ENCODE measurements around the gene MYH16. TPM values are rescaled to one million over a fixed set of nuclear protein-coding genes. Genes with fewer than 3 reads are reported as not detected.
"Not testable (repeated sequence)": the region's sequence is repeated elsewhere in the genome, so short reads cannot be mapped to it uniquely, and the experiment has no call there.

MYH16 gene
- total RNA-seq, 1 experiment from 2014 or later: 2.8 TPM

- Histone ChIP-seq H3K4me2 (ENCODE audit: low read length) (no peak overlapping the region), H3K9ac (ENCODE audit: low read length) (no peak overlapping the region), H3F3A (ENCODE audit: low read length, unreplicated experiment) (no peaks in the 10 kb centered on the region), H3K79me2 (ENCODE audit: low read length) (no peaks in the 10 kb centered on the region), H3K9me3 (ENCODE audit: low read length) (no peaks in the 10 kb centered on the region), H3K9me2 (replicated peaks; ENCODE audit: low read length) (no peaks in the 10 kb centered on the region), H3K27ac (ENCODE audit: low read length) (no peak overlapping the region), H3K4me1 (ENCODE audit: insufficient read depth, low read length) (peaks cover 53% of the 10 kb centered on the region), H3K4me3 (ENCODE audit: low read length) (no peak overlapping the region), H3K36me3 (ENCODE audit: low read depth, low read length) (no peaks in the 10 kb centered on the region), H2AFZ (ENCODE audit: low read length) (no peak overlapping the region), H3K27me3 (ENCODE audit: low read length) (no peaks in the 10 kb centered on the region), H4K20me1 (ENCODE audit: low read length) (no peaks in the 10 kb centered on the region)
- TF ChIP-seq EZH2phosphoT487 (IDR thresholded peaks at IDR 0.05; ENCODE audit: borderline replicate concordance, low read length) (no peak), CTCF (conservative IDR thresholded peaks at IDR 0.05; ENCODE audit: low read depth, low read length) (no peak; the same call in 1 of the 2 replicates), EZH2 (IDR thresholded peaks at IDR 0.05; ENCODE audit: low read length, unreplicated experiment) (no peak)
- BruUV-seq (replicated peaks): no TSS peak
- no peak for ATAC-seq
- ChIA-PET CTCF (no interaction called here), POLR2A (ENCODE audit: unreplicated experiment) (no interaction called here)
- DNase-seq: no peak
- intact Hi-C loops (cut with micrococcal nuclease): loop anchor here (5.0 kb wide), 1 partner anchor 48 kb away; no protein-coding TSS in a partner anchor
Observed at GRCh38 chr7:99270702-99271101, 1.9 kb upstream of the MYH16 start.

GRCh38 chr7:99273561-99273960 is 922 bp downstream of the MYH16 start:
- H3K36me3 ChIP-seq (ENCODE audit: low read depth, low read length); DNase-seq; H3F3A ChIP-seq (ENCODE audit: low read length, unreplicated experiment); H3K9me3 ChIP-seq (ENCODE audit: low read length); H3K79me2 ChIP-seq (ENCODE audit: low read length); ATAC-seq; H4K20me1 ChIP-seq (ENCODE audit: low read length); BruUV-seq (replicated peaks); H2AFZ ChIP-seq (ENCODE audit: low read length); H3K4me3 ChIP-seq (ENCODE audit: low read length); H3K27me3 ChIP-seq (ENCODE audit: low read length); H3K9me2 ChIP-seq (replicated peaks; ENCODE audit: low read length): not testable (repeated sequence)
- ChIA-PET CTCF (interaction anchor here (1.0 to 1.4 kb wide), 3 partner anchors 36 to 111 kb away, joined by 4 to 5 read pairs (median 5); no protein-coding TSS in a partner anchor), POLR2A (ENCODE audit: unreplicated experiment) (interaction anchor here (0.6 kb wide), 2 partner anchors 63 to 148 kb away, joined by 3 to 4 read pairs; no protein-coding TSS in a partner anchor)
- intact Hi-C loops (cut with micrococcal nuclease): loop anchor here (5.0 kb wide), 1 partner anchor 51 kb away; no protein-coding TSS in a partner anchor
- H3K4me1 ChIP-seq (ENCODE audit: insufficient read depth, low read length): peaks cover 34% of the 10 kb centered on the region
- H3K27ac ChIP-seq (ENCODE audit: low read length): peak overlapping the region; percentile 98
- peak overlapping the region; percentile 82 for H3K9ac ChIP-seq (ENCODE audit: low read length)
- peak overlapping the region; percentile 71 for H3K4me2 ChIP-seq (ENCODE audit: low read length)

GRCh38 chr7:99274908-99275307 is 2.3 kb downstream of the MYH16 start:
- POLR2A ChIA-PET (ENCODE audit: unreplicated experiment); H3K27me3 ChIP-seq (ENCODE audit: low read length); H3K9me3 ChIP-seq (ENCODE audit: low read length); H3K9me2 ChIP-seq (replicated peaks; ENCODE audit: low read length); ATAC-seq; DNase-seq; H3F3A ChIP-seq (ENCODE audit: low read length, unreplicated experiment); BruUV-seq (replicated peaks); H4K20me1 ChIP-seq (ENCODE audit: low read length); H2AFZ ChIP-seq (ENCODE audit: low read length); H3K79me2 ChIP-seq (ENCODE audit: low read length); H3K36me3 ChIP-seq (ENCODE audit: low read depth, low read length); H3K4me3 ChIP-seq (ENCODE audit: low read length): not testable (repeated sequence)
- Histone ChIP-seq H3K4me2 (ENCODE audit: low read length) (peak overlapping the region; percentile 71; the same call in 1 of the 2 replicates), H3K27ac (ENCODE audit: low read length) (peak overlapping the region; percentile 98), H3K9ac (ENCODE audit: low read length) (peak overlapping the region; percentile 82), H3K4me1 (ENCODE audit: insufficient read depth, low read length) (peaks cover 28% of the 10 kb centered on the region)
- CTCF ChIA-PET: interaction anchor here (0.6 to 1.4 kb wide), 3 partner anchors 36 to 1354 kb away, joined by 3 to 11 read pairs (median 5); no protein-coding TSS in a partner anchor
- intact Hi-C loops (cut with micrococcal nuclease): loop anchor here (1.0 to 5.0 kb wide), 3 partner anchors 38 to 132 kb away; no protein-coding TSS in a partner anchor

GRCh38 chr7:99275496-99275895 is 2.9 kb downstream of the MYH16 start:
- ATAC-seq (no peak), DNase-seq (no peak)
- BruUV-seq (replicated peaks): no TSS peak
- H3K27me3 ChIP-seq (ENCODE audit: low read length): no peaks in the 10 kb centered on the region
- no peaks in the 10 kb centered on the region for H3K79me2 ChIP-seq (ENCODE audit: low read length)
- H3K27ac ChIP-seq (ENCODE audit: low read length): 0 out of 2 replicates have a peak overlapping the region, but pooled peaks have one; percentile 98
- intact Hi-C loops (cut with micrococcal nuclease): loop anchor here (2.0 kb wide), 1 partner anchor 133 kb away; no protein-coding TSS in a partner anchor
- H2AFZ ChIP-seq (ENCODE audit: low read length): no peak overlapping the region
- no peaks in the 10 kb centered on the region for H3K36me3 ChIP-seq (ENCODE audit: low read depth, low read length)
- no peak overlapping the region for H3K4me2 ChIP-seq (ENCODE audit: low read length)
- no peaks in the 10 kb centered on the region for H3F3A ChIP-seq (ENCODE audit: low read length, unreplicated experiment)
- H3K4me3 ChIP-seq (ENCODE audit: low read length): no peak overlapping the region
- H3K9me2 ChIP-seq (replicated peaks; ENCODE audit: low read length): no peaks in the 10 kb centered on the region
- H3K4me1 ChIP-seq (ENCODE audit: insufficient read depth, low read length): peaks cover 28% of the 10 kb centered on the region
- TF ChIP-seq CTCF (conservative IDR thresholded peaks at IDR 0.05; ENCODE audit: low read depth, low read length) (no peak), EZH2phosphoT487 (IDR thresholded peaks at IDR 0.05; ENCODE audit: borderline replicate concordance, low read length) (no peak), EZH2 (IDR thresholded peaks at IDR 0.05; ENCODE audit: low read length, unreplicated experiment) (no peak)
- CTCF ChIA-PET: no interaction called here
- H4K20me1 ChIP-seq (ENCODE audit: low read length): no peaks in the 10 kb centered on the region
- POLR2A ChIA-PET (ENCODE audit: unreplicated experiment): no interaction called here
- no peaks in the 10 kb centered on the region for H3K9me3 ChIP-seq (ENCODE audit: low read length)
- no peak overlapping the region for H3K9ac ChIP-seq (ENCODE audit: low read length)
